OCI-M2 (cell line): ENCODE measurements around the gene USP32.
"Not testable (repeated sequence)": the region's sequence is repeated elsewhere in the genome, so short reads cannot be mapped to it uniquely, and the experiment has no call there.

Experiments used
- DNase-seq: peaks from one replicate; lab custom pipeline; 2025; ENCODE audit not compliant: unreplicated experiment; lab: John Stamatoyannopoulos, UW

The USP32 gene

DNA sequence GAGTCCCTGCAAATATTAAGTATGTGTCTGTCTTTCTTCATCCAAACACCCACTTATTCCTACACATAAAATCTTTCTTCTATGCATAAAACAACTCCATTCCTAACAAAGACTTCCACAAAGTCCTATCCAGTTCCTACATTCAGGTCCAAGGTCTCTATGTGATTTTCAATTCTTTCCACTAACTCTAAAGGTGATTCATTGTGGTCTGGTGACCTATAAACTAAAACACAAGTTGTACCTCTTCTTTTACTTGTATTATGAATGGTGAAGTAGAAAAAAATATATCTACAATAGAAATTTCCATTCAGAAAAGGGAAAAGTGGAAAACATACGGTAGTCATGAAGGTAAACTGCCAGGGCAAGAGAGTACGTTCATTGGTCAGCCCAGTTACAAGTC is 56.6 kb downstream of the USP32 start:
- DNase-seq: no peak

DNA sequence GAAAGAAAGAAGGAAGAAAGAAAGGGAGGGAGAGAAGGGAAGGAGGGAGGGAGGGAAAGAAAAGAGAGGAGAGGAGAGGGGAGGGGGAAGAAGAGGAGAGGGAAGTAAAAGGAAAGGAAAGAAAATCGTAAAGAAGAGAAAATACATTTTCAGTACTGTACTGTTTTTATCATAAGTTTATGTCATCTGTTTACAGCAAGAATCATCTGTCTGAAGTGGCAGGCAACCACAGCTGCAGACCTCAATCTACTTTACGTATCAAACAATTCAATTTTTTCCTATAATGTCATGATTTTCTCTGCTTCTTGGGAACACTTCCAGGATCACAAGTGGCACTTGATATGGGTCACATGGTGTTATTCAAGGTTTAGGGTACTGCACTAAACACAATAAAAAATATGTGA is 58.3 kb downstream of the USP32 start:
- no peak for DNase-seq

DNA sequence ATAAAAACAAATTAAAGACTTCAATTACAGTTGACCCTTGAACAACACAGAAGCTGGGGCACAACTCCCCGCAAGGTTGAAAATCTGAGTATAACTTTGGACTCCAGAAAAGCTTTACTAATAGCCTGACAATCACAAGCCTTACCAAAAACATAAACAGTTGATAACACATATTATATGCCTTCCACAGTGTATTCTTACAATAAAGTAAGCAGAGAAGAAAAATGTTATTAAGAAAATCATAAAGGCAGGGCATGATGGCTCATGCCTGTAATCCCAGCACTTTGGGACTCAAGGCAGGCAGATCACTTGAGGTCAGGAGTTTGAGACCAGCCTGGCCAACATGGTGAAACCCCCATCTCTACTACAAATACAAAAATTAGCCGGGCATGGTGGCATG is 58.9 kb downstream of the USP32 start:
- not testable (repeated sequence) for DNase-seq

GRCh38 chr17:60332574-60332973 is 59.4 kb downstream of the USP32 start:
- no peak for DNase-seq

DNA sequence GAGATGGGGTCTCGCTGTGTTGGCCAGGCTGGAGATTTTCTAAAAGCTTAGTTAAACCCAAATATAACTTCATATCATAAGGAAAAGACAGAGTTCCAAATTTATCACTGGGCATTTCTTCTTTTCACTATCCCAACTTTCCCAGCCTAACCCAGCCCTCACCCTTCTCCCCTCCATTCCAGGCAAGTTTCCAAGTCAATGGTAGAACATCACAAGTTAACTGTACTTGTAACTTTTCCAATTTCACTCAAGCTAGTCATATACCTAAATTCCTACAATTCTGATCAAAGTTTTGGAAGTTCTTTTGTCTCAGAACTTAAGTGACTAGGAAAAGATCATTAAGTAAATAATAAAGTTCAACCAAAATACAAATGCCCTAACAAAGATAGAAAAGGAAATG is 61.2 kb downstream of the USP32 start:
- DNase-seq: no peak

DNA sequence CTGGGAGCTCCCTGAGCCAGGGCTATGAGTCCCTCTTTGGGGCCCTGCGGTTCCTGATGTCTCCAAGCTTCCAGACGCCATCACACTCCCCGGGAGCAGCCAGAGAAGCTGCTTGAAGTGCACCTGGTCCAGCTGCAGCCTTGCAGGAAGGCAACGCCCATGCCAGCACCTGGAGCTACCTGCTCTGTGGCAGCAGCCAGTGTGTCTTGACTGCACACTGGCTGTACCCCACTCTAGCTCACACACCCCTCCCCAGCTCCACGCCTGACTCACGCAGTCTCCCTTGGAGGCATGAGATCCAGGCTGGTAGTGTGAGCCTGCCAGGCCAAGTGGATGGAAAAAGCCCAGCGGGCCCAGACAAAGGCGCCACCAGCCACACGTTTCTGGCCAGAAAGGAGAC is 63.3 kb downstream of the USP32 start:
- no peak for DNase-seq

DNA sequence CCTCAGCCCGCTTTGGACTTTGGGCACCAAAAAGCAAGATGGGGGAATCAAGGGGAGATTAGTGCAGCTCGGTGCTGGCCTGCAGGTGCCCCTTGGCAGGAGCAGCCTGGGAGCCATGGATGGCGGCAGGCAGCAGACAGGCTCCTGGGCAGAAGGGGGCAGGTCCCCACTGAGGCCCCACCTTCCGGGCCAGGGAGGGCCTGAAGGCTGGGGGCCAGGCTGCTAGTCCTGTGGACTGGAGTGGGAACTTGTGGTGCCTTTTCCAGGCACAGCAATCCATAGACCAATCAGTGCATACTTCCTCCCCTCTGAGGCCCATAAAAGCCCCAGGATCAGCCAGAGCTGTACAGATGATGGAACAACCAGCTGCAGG is 64.0 kb downstream of the USP32 start:
- DNase-seq: no peak

DNA sequence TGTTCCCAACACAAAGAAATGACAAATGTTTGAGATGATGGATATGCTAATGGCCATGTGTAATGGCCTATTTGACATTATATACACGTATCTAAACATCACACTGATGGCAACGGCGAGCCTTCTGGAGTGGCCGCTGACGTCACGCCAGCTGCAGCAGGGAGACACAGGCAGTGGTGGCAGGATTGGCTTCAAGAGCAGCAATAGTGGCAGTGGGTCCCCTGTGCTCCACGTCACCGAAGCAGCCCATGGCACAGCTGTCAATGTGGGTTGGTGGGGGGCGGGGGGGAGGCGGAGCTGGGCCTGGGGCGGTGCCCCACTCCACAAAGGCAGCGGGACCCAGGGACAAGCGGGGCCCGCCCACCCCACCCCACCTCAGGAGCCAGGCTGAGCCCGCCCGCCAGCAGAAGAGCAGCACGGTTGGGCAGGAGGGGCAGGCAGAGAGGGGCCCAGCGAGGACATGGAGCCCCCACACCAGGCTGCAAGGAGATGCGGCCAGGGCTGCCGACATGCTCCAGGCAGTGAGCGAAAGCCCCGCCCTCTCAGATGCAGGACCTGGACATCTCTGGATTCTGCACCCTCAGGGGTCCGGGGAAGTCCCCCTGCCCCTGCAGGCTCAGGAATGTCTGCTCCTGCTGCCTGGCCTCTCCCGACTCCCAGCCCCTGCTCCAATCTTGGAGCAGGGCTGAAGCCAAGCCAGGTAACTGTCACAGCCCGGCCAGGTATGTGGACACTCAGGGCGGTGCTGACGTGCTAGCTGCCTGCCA is 64.6 kb downstream of the USP32 start:
- DNase-seq: no peak

DNA sequence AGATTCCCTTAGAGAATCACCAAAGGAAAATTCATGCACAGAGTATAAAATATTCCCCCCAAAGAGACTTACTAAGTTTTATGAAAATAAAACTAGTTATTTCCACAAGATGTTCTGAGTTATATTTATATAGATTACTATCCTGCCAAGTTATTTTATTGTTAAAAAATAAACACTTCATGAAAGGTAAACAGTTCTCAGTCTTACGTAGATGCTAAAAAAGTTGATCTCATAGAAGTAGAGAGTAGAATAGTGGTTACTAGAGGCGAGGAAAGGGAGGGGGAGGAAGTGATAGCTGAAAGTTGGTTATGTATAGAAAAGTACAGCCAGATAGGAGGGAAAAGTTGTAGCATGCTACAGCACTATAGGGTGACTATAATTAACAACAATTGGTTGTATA is 65.2 kb downstream of the USP32 start:
- no peak for DNase-seq

DNA sequence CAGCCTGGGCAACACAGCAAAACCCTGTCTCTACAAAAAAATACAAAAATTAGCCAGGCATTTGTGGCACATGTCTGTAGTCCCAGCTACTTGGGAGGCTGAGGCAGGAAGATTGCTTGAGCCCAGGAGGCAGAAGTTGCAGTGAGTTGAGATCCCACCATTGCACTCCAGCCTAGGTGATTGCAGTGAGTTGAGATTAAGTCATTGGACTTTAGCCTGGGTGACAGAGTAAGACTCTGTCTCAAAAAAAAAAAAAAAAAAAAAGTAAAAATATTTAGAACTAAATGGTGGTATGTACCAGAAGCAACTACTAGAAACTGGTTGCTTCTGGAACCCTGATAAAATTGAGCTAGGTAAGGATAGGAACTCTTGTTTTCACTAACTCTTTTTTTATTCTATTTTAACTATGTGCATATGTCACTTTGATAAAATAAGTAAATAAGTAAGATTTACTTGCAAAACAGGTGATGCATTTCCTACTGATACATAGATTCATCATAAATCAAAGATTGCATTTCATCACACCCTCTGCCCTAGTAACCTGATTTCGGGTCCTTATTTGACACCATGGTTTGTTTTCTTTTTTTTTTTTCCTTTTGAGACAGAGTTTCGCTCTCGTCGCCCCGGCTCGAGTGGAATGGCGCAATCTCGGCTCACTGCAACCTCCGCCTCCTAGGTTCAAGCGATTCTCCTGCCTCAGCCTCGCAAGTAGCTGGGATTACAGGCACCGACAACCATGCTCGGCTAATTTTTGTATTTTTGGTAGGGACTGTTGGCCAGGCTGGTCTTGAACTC is 66.0 kb downstream of the USP32 start:
- no peak for DNase-seq

GRCh38 chr17:60323754-60324153 is 68.2 kb downstream of the USP32 start:
- DNase-seq: no peak

DNA sequence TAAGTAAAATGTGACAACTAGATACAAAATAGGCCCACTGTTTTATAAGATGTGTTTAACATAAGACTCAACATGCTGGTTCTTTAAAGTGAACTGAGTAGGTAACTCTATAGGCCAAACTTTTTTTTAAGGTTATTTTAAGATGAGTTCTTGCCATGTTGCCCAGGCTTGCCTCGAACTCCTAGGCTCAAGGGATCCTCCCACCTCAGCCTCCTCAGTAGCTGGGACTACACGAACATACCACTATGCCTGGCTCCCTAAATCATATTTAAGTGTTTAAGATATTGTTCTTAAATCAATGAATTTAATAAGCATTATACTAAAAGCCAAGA is 69.9 kb downstream of the USP32 start:
- DNase-seq: no peak

DNA sequence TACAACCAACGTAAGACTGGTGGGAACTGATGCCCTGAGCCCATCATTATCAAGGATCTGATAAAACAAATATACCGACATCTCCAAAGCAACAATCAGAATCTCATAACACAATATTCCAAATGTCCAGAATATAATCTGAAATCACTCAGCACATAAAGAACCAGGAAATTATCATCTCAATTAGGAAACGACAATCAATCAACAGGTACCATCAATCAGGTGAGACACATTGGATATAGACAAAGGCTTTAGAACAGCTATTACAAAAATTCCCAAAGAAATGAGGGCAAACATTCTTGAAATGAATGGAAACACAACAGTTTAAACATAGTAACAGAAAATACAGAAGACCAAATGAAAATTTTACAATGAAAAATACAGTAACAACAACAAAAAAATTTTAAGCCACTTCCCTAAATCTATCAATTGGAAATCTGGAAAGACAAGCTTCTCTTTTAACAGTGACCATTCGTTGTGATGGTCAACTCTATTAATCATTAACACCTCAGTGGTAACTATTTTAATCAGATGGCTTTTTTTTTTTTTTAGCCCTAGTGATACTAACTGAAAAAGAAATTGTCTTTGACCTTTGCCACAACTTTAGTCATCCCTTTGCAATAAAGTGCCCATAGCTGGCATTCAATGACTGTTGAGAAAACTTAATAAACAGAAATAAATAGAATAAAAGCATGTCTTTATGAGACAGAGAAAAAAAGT is 70.4 kb downstream of the USP32 start:
- no peak for DNase-seq

DNA sequence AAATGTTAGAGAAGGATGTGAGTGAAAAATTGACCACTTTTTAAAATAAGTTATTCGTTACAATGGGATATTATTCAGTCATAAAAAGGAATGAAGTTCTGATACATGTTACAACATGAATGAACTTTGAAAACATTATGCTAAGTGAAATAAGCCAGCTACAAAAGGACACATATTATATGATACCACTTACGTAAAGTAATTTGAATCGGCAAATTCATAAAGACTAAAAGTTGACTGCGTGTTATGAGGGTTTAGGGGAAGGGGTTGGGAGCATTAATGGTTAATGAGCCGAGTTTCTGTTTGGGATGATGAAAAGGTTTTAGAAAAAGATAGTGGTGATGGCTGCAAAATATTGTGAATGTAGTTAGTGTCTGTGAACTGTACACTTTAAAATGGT is 73.1 kb downstream of the USP32 start:
- no peak for DNase-seq

DNA sequence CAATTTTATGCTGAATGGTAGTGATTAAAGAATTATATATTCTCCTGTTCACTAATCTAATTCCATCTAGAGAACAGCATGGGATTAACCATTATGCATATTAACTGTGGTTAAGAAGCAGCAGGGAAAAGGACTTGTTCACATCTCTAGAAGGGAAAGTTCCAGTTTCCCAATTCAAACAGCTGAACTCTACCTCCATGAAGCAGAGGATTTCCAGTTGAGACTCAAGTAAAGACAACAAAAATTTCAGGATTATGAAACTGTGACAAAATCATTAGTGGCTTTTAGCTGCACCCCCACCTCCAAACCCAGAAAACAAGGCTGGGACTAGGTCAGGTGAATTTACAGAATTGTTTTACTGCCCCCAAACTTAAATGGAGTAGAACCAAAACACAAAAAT is 73.6 kb downstream of the USP32 start:
- no peak for DNase-seq

GRCh38 chr17:60315650-60316049 is 76.3 kb downstream of the USP32 start:
- DNase-seq: no peak

DNA sequence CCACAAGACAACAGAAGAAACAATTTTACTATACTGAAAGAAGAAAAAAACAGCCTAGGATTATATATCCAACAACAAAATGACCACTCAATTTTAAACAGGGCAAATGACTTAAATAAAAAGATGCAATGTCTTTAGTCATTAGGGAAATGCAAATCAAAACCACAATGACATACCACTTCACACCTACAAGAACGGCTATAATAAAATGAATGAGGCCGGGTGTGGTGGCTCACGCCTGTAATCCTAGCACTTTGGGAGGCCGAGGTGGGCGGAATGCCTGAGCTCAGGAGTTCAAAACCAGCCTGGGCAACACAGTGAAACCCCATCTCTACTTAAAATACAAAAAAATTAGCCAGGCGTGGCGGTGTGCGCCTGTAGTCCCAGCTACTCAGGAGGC is 77.0 kb downstream of the USP32 start:
- DNase-seq: not testable (repeated sequence)

DNA sequence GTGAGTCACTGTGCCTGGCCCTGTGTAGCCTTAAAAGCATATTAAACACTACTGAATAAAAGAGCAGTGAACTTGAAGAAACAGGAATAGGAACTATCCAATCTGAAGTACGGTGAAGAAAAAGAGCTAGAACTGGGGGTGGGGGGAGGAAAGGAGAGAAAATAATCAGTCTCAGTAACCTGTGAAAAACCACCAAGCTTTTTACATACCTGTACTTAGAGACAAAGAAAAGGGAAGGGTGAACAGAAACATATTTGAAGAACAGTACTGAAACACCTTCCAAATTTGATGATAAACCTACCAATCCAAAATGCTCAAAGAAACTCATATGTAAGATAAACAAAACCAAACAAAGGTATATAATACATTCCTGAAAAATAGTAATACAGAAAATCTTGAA is 77.5 kb downstream of the USP32 start:
- no peak for DNase-seq

- DNase-seq: no peak
These were observed 80.0 kb downstream of the USP32 start for GRCh38 chr17:60311936-60312335.

- DNase-seq: no peak
These were observed 80.7 kb downstream of the USP32 start for GRCh38 chr17:60311186-60311585.

DNA sequence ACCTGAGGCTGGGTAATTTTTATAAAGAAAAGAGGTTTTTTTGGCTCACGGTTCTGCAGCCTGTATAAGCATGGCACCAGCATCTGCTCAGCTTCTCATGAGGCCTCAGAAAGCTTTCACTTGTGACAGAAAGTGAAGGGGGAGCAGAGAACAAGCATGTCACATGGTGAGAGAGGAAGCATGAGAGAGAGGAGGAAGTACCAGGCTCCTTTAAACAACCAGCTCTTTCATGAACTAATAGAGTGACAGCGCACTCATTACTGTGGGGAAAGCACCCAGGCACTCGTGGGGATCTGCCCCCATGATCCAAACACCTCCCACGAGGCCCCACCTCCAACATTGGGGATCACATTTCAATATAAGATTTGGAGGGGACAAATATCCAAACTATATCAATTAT is 86.8 kb downstream of the USP32 start:
- no peak for DNase-seq

DNA sequence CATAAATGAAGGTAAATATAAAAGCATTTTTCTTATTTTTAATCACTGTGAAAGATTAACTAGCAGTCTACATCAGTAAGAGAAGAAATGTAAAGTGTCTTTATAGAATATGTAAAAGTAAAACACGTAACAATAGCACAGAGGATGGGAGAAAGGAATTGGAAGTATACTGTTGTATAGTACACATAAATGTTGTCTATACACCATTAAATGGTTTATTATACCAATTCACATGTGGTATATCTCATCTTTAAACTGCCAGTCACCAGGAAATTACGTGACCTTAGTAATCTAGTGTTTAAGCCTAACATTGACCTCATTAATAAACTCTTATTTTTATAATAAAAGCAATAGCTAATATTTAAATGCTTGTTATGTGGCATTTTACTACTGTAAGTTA is 87.4 kb downstream of the USP32 start:
- DNase-seq: no peak
